Endothelial cell (in vitro differentiated cells): Measurements from ENCODE around the gene SQOR. TPM values are rescaled to one million over a fixed set of nuclear protein-coding genes. Genes with fewer than 3 reads are reported as not detected.

Experiments used
- DNase-seq: peaks from one replicate; pipeline ENCODE4 v3.0.0; 2021; ENCODE audit warnings: low spot score
- H3K27ac Mint-ChIP-seq: one replicate; pipeline ENCODE4 v1.8.0; 2021; ENCODE audit warnings: mixed read lengths, inconsistent platforms; ENCODE audit not compliant: unreplicated experiment
- H3K27me3 Mint-ChIP-seq: one replicate; pipeline ENCODE4 v1.8.0; 2021; ENCODE audit warnings: mild to moderate bottlenecking, moderate library complexity, mixed read lengths, inconsistent platforms; ENCODE audit not compliant: unreplicated experiment
- H3K36me3 Mint-ChIP-seq: one replicate; pipeline ENCODE4 v1.8.0; 2021; ENCODE audit warnings: mild to moderate bottlenecking, low read depth, mixed read lengths, inconsistent platforms; ENCODE audit not compliant: unreplicated experiment
- H3K4me1 Mint-ChIP-seq: one replicate; pipeline ENCODE4 v1.8.0; 2021; ENCODE audit warnings: mild to moderate bottlenecking, mixed read lengths, inconsistent platforms; ENCODE audit not compliant: unreplicated experiment
- H3K4me3 Mint-ChIP-seq: one replicate; pipeline ENCODE4 v1.8.0; 2021; ENCODE audit warnings: mild to moderate bottlenecking, mixed read lengths, inconsistent platforms; ENCODE audit not compliant: unreplicated experiment
- H3K9me3 Mint-ChIP-seq: one replicate; pipeline ENCODE4 v1.8.0; 2021; ENCODE audit warnings: mixed read lengths, inconsistent platforms; ENCODE audit not compliant: unreplicated experiment
- total RNA-seq: library from RNA; stranded (reverse); fragmentation: NEBNext Ultra II Directional; extraction: Animal tissue kit (Norgen Biotek cat#: 25700); gene quantifications from one replicate; pipeline ENCODE4 v1.2.1, GENCODE V29; 2021; ENCODE audit not compliant: unreplicated experiment
- TF ChIP-seq, protein P1 (sequence below): fragments of 200-600 bp; sonication (generic); IDR thresholded peaks from one replicate; pipeline ENCODE4 v1.5.0; 2021; ENCODE audit warnings: antibody characterized with exemption; ENCODE audit not compliant: unreplicated experiment

The SQOR gene
- total RNA-seq, 1 donor from 2014 or later: 3.8 TPM

DNA sequence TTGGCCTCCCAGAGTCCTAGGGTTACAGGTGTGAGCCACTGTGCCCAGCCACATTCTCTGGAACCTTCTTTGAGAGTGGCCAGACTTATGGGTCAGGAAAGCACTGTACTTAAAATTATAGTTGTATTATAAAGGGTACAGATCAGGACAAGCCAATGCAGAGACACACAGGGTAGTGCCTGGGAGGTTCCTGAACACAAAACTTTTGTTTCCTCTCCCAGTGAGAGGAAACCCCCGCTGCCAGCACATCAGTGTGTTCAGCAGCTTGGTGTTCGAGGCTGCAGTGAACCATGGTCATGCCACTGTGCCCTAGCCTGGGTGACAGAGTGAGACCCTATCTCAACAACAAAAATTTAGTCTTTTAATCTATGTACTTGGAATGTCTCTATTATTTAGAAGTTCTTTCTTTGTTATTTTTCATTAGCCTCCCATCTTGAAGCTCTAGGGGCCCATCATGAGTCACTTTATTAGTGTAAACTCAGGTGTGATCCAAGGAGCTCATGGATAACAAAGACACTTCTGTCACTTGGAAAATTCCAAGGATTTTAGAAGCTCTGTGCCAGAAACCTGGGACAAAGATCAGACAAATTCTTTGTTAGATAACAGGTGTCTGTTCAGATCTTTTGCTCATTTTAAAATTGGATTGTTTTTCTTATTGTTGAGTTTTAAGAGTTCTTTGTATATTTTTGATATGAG lies 39.8 kb upstream of the SQOR start:
- TF ChIP-seq, protein P1, sequence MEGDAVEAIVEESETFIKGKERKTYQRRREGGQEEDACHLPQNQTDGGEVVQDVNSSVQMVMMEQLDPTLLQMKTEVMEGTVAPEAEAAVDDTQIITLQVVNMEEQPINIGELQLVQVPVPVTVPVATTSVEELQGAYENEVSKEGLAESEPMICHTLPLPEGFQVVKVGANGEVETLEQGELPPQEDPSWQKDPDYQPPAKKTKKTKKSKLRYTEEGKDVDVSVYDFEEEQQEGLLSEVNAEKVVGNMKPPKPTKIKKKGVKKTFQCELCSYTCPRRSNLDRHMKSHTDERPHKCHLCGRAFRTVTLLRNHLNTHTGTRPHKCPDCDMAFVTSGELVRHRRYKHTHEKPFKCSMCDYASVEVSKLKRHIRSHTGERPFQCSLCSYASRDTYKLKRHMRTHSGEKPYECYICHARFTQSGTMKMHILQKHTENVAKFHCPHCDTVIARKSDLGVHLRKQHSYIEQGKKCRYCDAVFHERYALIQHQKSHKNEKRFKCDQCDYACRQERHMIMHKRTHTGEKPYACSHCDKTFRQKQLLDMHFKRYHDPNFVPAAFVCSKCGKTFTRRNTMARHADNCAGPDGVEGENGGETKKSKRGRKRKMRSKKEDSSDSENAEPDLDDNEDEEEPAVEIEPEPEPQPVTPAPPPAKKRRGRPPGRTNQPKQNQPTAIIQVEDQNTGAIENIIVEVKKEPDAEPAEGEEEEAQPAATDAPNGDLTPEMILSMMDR: no peak
- no peaks in the 10 kb centered on the region for H3K27me3 Mint-ChIP-seq
- DNase-seq: no peak
- no peaks in the 10 kb centered on the region for H3K9me3 Mint-ChIP-seq
- no peaks in the 10 kb centered on the region for H3K4me1 Mint-ChIP-seq
- H3K36me3 Mint-ChIP-seq: peaks cover 16% of the 10 kb centered on the region
- no peak overlapping the region for H3K4me3 Mint-ChIP-seq
- H3K27ac Mint-ChIP-seq: no peak overlapping the region

GRCh38 chr15:45603881-45604280 lies 30.9 kb upstream of the SQOR start:
- Mint-ChIP-seq H3K27me3 (no peaks in the 10 kb centered on the region), H3K27ac (no peak overlapping the region), H3K36me3 (peaks cover 6% of the 10 kb centered on the region), H3K4me3 (no peak overlapping the region), H3K9me3 (no peaks in the 10 kb centered on the region), H3K4me1 (no peaks in the 10 kb centered on the region)
- TF ChIP-seq, protein P1: no peak
- no peak for DNase-seq

DNA sequence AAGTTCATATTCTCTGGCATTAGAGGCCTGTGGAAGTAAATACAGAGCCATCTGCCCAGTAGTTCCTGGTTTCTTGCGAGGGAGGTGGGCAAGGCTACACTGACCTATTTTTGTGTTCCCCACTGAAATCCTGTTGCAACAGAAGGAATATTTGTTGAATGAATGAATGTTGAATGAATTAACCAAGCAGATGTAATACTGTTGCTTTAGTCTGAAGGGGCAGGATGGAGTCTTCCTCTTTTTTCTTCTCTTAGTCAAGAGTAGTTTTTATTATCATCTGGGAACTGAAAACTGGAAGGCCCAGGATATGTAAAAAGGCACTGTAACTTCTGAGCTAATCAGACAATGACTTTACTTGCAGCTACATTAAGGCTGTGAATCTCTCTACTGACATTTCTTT lies 30.5 kb upstream of the SQOR start:
- no peaks in the 10 kb centered on the region for H3K4me1 Mint-ChIP-seq
- no peak overlapping the region for H3K27ac Mint-ChIP-seq
- no peaks in the 10 kb centered on the region for H3K27me3 Mint-ChIP-seq
- TF ChIP-seq, protein P1: no peak
- no peak overlapping the region for H3K4me3 Mint-ChIP-seq
- H3K36me3 Mint-ChIP-seq: peaks cover 6% of the 10 kb centered on the region
- no peak for DNase-seq
- H3K9me3 Mint-ChIP-seq: no peaks in the 10 kb centered on the region

DNA sequence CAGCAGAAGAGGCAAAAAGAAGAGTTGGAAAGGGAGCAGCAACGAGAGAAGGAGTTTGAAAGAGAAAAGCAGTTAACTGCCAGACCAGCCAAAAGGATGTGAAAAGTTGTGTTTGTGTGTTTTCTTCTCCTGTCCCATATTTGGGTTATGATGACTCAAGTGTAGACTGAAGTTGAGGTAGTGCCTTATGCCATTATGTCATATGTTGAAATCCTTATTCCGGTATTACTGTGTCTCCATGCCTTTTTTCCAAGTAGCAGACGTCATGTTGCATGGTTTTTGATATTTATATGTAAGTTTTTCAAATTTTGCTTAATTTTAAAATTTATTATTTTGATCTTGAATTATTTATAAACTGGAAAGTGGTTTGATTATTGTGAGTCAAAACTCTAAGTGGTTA lies 28.4 kb upstream of the SQOR start:
- no peak overlapping the region for H3K27ac Mint-ChIP-seq
- H3K36me3 Mint-ChIP-seq: peaks cover 6% of the 10 kb centered on the region
- TF ChIP-seq, protein P1: no peak
- no peak for DNase-seq
- H3K4me1 Mint-ChIP-seq: no peaks in the 10 kb centered on the region
- H3K4me3 Mint-ChIP-seq: no peak overlapping the region
- no peaks in the 10 kb centered on the region for H3K9me3 Mint-ChIP-seq
- no peaks in the 10 kb centered on the region for H3K27me3 Mint-ChIP-seq

DNA sequence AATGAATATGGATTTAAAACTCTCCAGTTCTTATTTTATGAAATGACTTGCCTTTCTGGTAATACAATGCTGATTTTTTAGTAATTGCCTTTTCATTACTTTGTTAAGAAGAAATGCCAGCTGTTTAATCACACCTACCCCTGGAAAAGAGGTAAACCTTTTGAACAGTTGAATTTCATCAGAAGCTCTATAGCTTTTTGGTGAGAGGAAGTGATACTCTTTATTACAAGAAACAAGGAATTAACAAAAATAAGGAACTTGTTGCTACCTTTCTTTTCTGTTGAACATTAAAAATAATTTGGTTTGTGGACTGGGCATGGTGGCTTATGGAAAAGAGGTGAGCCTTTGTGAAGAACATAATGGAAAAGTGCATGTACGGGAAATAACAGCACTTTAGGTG lies 28.0 kb upstream of the SQOR start:
- H3K4me1 Mint-ChIP-seq: no peaks in the 10 kb centered on the region
- TF ChIP-seq, protein P1: no peak
- H3K27ac Mint-ChIP-seq: no peak overlapping the region
- no peaks in the 10 kb centered on the region for H3K27me3 Mint-ChIP-seq
- H3K4me3 Mint-ChIP-seq: no peak overlapping the region
- H3K9me3 Mint-ChIP-seq: no peaks in the 10 kb centered on the region
- peaks cover 6% of the 10 kb centered on the region for H3K36me3 Mint-ChIP-seq
- DNase-seq: no peak
